HEK293T (cell line): ENCODE data around the gene IL1RL2.

ENCODE experiments used
- ARNT ChIP-seq: fragments of 450-650 bp; IDR thresholded peaks from 2 replicates; pipeline ENCODE4 v1.6.1; 2017; ENCODE audit warnings: mild to moderate bottlenecking
- CTBP1 ChIP-seq: fragments of 450-650 bp; IDR thresholded peaks from 2 replicates; pipeline ENCODE4 v1.6.1; 2016; ENCODE audit warnings: borderline replicate concordance
- ELF4 ChIP-seq: fragments of 450-650 bp; IDR thresholded peaks from 2 replicates; pipeline ENCODE4 v1.6.1; 2017; ENCODE audit warnings: antibody characterized with exemption
- FOXA1 ChIP-seq: fragments of 450-650 bp; IDR thresholded peaks from 2 replicates; pipeline ENCODE4 v1.6.1; 2016; ENCODE audit warnings: mild to moderate bottlenecking
- FOXK2 ChIP-seq: fragments of 450-650 bp; IDR thresholded peaks from 2 replicates; pipeline ENCODE4 v1.6.1; 2016; ENCODE audit warnings: mild to moderate bottlenecking
- FOXM1 ChIP-seq: fragments of 450-650 bp; IDR thresholded peaks from 2 replicates; pipeline ENCODE4 v1.6.1; 2017; ENCODE audit warnings: mild to moderate bottlenecking, borderline replicate concordance
- HDGF ChIP-seq: fragments of 450-650 bp; IDR thresholded peaks from 2 replicates; pipeline ENCODE4 v1.6.1; 2017; ENCODE audit warnings: antibody characterized with exemption, borderline replicate concordance
- L3MBTL2 ChIP-seq: fragments of 450-650 bp; conservative IDR thresholded peaks from 2 replicates; pipeline ENCODE4 v1.6.1; 2016; ENCODE audit warnings: mild to moderate bottlenecking
- NFRKB ChIP-seq: fragments of 450-650 bp; IDR thresholded peaks from 2 replicates; pipeline ENCODE4 v1.6.1; 2016; ENCODE audit warnings: mild to moderate bottlenecking, moderate library complexity
- PKNOX1 ChIP-seq: fragments of 450-650 bp; IDR thresholded peaks from 2 replicates; pipeline ENCODE4 v1.6.1; 2016
- SP1 ChIP-seq: fragments of 450-650 bp; IDR thresholded peaks from 2 replicates; pipeline ENCODE4 v1.6.1; 2017
- SUZ12 ChIP-seq: fragments of 450-650 bp; IDR thresholded peaks from 2 replicates; pipeline ENCODE4 v1.6.1; 2016; ENCODE audit warnings: mild to moderate bottlenecking
- TARDBP ChIP-seq: fragments of 450-650 bp; IDR thresholded peaks from 2 replicates; pipeline ENCODE4 v1.6.1; 2016
- ZNF384 ChIP-seq: fragments of 450-650 bp; IDR thresholded peaks from 2 replicates; pipeline ENCODE4 v1.6.1; 2016

GRCh38 chr2:102226612-102227391 lies 40.0 kb downstream of the IL1RL2 start:
- TF ChIP-seq PKNOX1: no peak
- no peak for TF ChIP-seq NFRKB
- no peak for TF ChIP-seq FOXA1
- TF ChIP-seq TARDBP: no peak
- TF ChIP-seq SUZ12: no peak
- TF ChIP-seq ZNF384: no peak
- no peak for TF ChIP-seq CTBP1
- no peak for TF ChIP-seq HDGF
- no peak for TF ChIP-seq SP1
- no peak for TF ChIP-seq ARNT
- no peak for TF ChIP-seq ELF4
- TF ChIP-seq FOXM1: no peak
- TF ChIP-seq FOXK2: no peak
- TF ChIP-seq L3MBTL2: no peak
